GM23338 (cell line): Measurements from ENCODE around the gene SDHAF2. TPM values are rescaled to one million over a fixed set of nuclear protein-coding genes. Genes with fewer than 3 reads are reported as not detected.

ENCODE experiments used
- ATAC-seq: fragments of 200-7000 bp; cut with Tn5 transposase; 3 replicates; pipeline ENCODE4 v1.9.1; 2020
- DNase-seq: peaks from one replicate; pipeline ENCODE4 v3.0.0-alpha.2; 2015; ENCODE audit warnings: low spot score
- H2AFZ ChIP-seq: fragments of 200-600 bp; sonication (generic); 2 replicates; pipeline ENCODE4 v1.8.0; 2016; ENCODE audit warnings: antibody characterized with exemption, mild to moderate bottlenecking, moderate library complexity
- H3F3A ChIP-seq: fragments of 200-600 bp; sonication (generic); replicated peaks from 2 replicates; pipeline ENCODE4 v1.8.0; 2017; ENCODE audit warnings: antibody characterized with exemption, mixed run types, low read depth
- H3K27ac ChIP-seq: fragments of 200-600 bp; sonication (generic); 2 replicates; pipeline ENCODE4 v1.6.1; 2016; ENCODE audit warnings: low read depth
- H3K27me3 ChIP-seq: fragments of 200-600 bp; sonication (generic); 2 replicates; pipeline ENCODE4 v1.8.0; 2016; ENCODE audit warnings: mild to moderate bottlenecking, mixed run types, moderate library complexity; ENCODE audit not compliant: insufficient read depth
- H3K36me3 ChIP-seq: fragments of 200-600 bp; sonication (generic); 2 replicates; pipeline ENCODE4 v1.8.0; 2016; ENCODE audit warnings: mild to moderate bottlenecking; ENCODE audit not compliant: insufficient read depth
- H3K4me1 ChIP-seq: fragments of 200-600 bp; sonication (generic); 2 replicates; pipeline ENCODE4 v1.8.0; 2016; ENCODE audit warnings: mild to moderate bottlenecking, moderate library complexity; ENCODE audit not compliant: insufficient read depth
- H3K4me2 ChIP-seq: fragments of 200-600 bp; sonication (generic); 2 replicates; pipeline ENCODE4 v1.7.1; 2017; ENCODE audit warnings: mixed run types
- H3K4me3 ChIP-seq: fragments of 200-600 bp; sonication (generic); 2 replicates; pipeline ENCODE4 v1.6.1; 2016; ENCODE audit warnings: mixed run types
- H3K79me2 ChIP-seq: fragments of 200-600 bp; sonication (generic); replicated peaks from 2 replicates; pipeline ENCODE4 v1.8.0; 2017; ENCODE audit warnings: mild to moderate bottlenecking; ENCODE audit not compliant: insufficient read depth
- H3K9me2 ChIP-seq: fragments of 200-600 bp; sonication (generic); 2 replicates; pipeline ENCODE4 v1.8.0; 2017; ENCODE audit not compliant: insufficient read depth
- H4K20me1 ChIP-seq: fragments of 200-600 bp; sonication (generic); replicated peaks from 2 replicates; pipeline ENCODE4 v1.8.0; 2017; ENCODE audit warnings: mild to moderate bottlenecking; ENCODE audit not compliant: insufficient read depth
- H3K27ac Mint-ChIP-seq: 2 replicates; pipeline ENCODE4 v1.8.0; 2020; ENCODE audit warnings: inconsistent platforms, mild to moderate bottlenecking, moderate library complexity, mixed read lengths
- H3K27me3 Mint-ChIP-seq: 3 replicates; pipeline ENCODE4 v1.8.0; 2022; ENCODE audit warnings: low read depth, mild to moderate bottlenecking, moderate library complexity, mixed read lengths, inconsistent platforms; ENCODE audit not compliant: insufficient read depth, poor library complexity
- H3K36me3 Mint-ChIP-seq: 3 replicates; pipeline ENCODE4 v1.8.0; 2021; ENCODE audit warnings: low read depth, mild to moderate bottlenecking, inconsistent platforms, moderate library complexity, mixed read lengths
- H3K4me1 Mint-ChIP-seq: 3 replicates; pipeline ENCODE4 v1.8.0; 2020; ENCODE audit warnings: mild to moderate bottlenecking, inconsistent platforms, mixed read lengths
- H3K4me3 Mint-ChIP-seq: 3 replicates; pipeline ENCODE4 v1.8.0; 2021; ENCODE audit warnings: moderate library complexity, mild to moderate bottlenecking, inconsistent platforms, mixed read lengths
- H3K9me3 Mint-ChIP-seq: 3 replicates; pipeline ENCODE4 v1.8.0; 2020; ENCODE audit warnings: moderate library complexity, mild to moderate bottlenecking, inconsistent platforms, mixed read lengths
- CREB1 ChIP-seq: fragments of 250-450 bp; sonication (Bioruptor Pico); IDR thresholded peaks from 2 replicates; pipeline ENCODE4 v1.5.0; 2020; ENCODE audit warnings: low read depth, mild to moderate bottlenecking, moderate library complexity
- EZH2 ChIP-seq: fragments of 200-600 bp; sonication (generic); IDR thresholded peaks from one replicate; pipeline ENCODE4 v1.8.0; 2017; ENCODE audit warnings: antibody characterized with exemption, mild to moderate bottlenecking, low read depth; ENCODE audit not compliant: unreplicated experiment
- JUNB ChIP-seq: IDR thresholded peaks from one replicate; pipeline ENCODE4 v1.6.1; 2016; ENCODE audit warnings: antibody characterized with exemption; ENCODE audit not compliant: unreplicated experiment
- POLR2AphosphoS5 ChIP-seq: IDR thresholded peaks from 2 replicates; pipeline ENCODE4 v1.6.1; 2016; ENCODE audit warnings: antibody characterized with exemption, low read depth
- ZNF331 ChIP-seq: fragments of 250-450 bp; sonication (Bioruptor Pico); IDR thresholded peaks from 2 replicates; pipeline ENCODE4 v1.5.0; 2020; ENCODE audit warnings: low read depth, mild to moderate bottlenecking, moderate library complexity
- polyA plus RNA-seq: library from polyadenylated mRNA; unstranded; fragments of >200 nt; fragmentation: Nextera tagmentation; extraction: Ambion mirVana; gene quantifications from 2 replicates; pipeline ENCODE4 v1.2.1, GENCODE V29; 2016
- total RNA-seq: library from RNA; depleted of rRNA; stranded (reverse); fragments of >200 nt; shearing (Covaris generic); gene quantifications from 2 replicates; pipeline ENCODE4 v1.2.3, GENCODE V29; 2014
- TF ChIP-seq, protein P1 (sequence below), 2 experiments: fragments of 200-600 bp in 1 of 2; sonication (generic) in 1 of 2; conservative IDR thresholded peaks; 2 replicates each; pipeline versions ENCODE4 v1.5.1 to v1.6.1; 2016 to 2017; ENCODE audit warnings: antibody characterized with exemption in 2 of 2, low read depth in 2 of 2, mild to moderate bottlenecking in 2 of 2, moderate library complexity in 1 of 2
- TF ChIP-seq, protein P2 (sequence below): IDR thresholded peaks from one replicate; pipeline ENCODE4 v1.6.1; 2018; ENCODE audit warnings: antibody characterized with exemption; ENCODE audit not compliant: unreplicated experiment
- TF ChIP-seq, protein P3 (sequence below): fragments of 250-450 bp; sonication (Bioruptor Pico); IDR thresholded peaks from 2 replicates; pipeline ENCODE4 v1.5.0; 2020; ENCODE audit warnings: mild to moderate bottlenecking, moderate library complexity

Gene SDHAF2
- total and polyA plus RNA-seq, 2 experiments from 2014 or later, result 53.8 to 57.0 TPM

DNA sequence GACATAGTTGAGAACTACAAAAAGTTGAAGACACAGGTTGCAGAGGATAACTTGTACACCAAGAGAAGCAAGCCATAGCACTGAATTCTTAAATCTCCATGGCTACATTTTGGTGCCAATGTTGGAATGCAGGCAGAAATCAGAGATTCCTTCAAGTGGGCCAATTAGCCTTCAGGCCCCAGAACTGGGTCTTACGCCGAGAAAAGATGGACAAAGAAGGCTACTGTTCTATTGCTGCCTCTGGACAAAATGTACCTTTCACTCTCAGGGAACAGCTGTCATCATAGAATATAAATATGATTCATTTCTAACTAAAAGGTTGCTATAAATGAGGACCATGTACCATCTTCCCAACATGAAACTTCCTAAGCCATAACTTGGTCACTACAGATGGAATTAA lies 23.9 kb upstream of the SDHAF2 start:
- Histone ChIP-seq H3K27me3 (no peaks in the 10 kb centered on the region), H3K9me2 (no peaks in the 10 kb centered on the region), H3K4me1 (no peaks in the 10 kb centered on the region), H3K4me2 (no peak overlapping the region), H2AFZ (no peak overlapping the region), H4K20me1 (peaks cover 41% of the 10 kb centered on the region), H3F3A (peaks cover 32% of the 10 kb centered on the region), H3K36me3 (peaks cover 68% of the 10 kb centered on the region), H3K4me3 (no peak overlapping the region), H3K79me2 (no peaks in the 10 kb centered on the region), H3K27ac (no peak overlapping the region)
- Mint-ChIP-seq H3K4me3 (no peak overlapping the region), H3K36me3 (peaks cover 83% of the 10 kb centered on the region), H3K4me1 (no peaks in the 10 kb centered on the region), H3K27me3 (no peaks in the 10 kb centered on the region), H3K27ac (no peak overlapping the region), H3K9me3 (no peaks in the 10 kb centered on the region; the same call in 2 of the 3 replicates)
- no peak for ATAC-seq
- TF ChIP-seq, protein P1, sequence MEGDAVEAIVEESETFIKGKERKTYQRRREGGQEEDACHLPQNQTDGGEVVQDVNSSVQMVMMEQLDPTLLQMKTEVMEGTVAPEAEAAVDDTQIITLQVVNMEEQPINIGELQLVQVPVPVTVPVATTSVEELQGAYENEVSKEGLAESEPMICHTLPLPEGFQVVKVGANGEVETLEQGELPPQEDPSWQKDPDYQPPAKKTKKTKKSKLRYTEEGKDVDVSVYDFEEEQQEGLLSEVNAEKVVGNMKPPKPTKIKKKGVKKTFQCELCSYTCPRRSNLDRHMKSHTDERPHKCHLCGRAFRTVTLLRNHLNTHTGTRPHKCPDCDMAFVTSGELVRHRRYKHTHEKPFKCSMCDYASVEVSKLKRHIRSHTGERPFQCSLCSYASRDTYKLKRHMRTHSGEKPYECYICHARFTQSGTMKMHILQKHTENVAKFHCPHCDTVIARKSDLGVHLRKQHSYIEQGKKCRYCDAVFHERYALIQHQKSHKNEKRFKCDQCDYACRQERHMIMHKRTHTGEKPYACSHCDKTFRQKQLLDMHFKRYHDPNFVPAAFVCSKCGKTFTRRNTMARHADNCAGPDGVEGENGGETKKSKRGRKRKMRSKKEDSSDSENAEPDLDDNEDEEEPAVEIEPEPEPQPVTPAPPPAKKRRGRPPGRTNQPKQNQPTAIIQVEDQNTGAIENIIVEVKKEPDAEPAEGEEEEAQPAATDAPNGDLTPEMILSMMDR (conservative IDR thresholded peaks at IDR 0.05; ENCODE audit: low read depth in 2 of 2), result no peak
- TF ChIP-seq POLR2AphosphoS5 (no peak), EZH2 (no peak), JUNB (no peak)
- DNase-seq, result no peak

DNA sequence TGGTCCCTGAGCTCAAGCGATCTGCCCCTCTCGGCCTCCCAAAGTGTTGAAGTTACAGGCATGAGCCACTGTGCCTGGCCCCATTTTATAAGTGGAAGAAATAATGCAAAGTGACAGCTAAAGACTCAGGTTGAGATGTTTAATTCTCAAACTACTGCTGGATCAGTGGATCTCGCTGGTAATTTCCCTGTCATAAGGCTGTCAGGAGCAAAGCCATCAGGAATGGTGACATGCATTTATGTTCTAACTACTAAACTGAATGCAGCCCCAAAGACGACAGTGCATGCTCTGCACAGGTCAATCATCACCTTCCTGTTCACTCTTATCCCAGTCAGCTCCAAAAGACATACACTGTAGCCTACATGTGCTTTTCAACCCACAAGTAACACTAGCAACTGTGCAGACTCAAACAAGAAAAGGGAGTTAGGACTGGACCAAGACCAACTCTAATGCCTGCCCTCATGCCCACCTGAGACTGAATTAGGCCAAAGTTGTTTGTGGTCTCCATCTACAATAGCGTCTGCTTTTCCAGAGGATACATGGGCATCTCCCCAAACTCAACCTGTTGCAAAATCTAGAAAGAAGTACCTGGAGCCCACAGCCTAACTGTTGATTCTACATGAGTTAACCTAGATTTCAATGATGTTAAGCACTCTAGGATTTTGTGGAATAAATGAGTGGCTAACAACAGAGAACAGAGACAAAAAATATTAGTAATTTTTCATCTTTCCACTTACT lies 22.8 kb upstream of the SDHAF2 start:
- H3F3A ChIP-seq, result peaks cover 35% of the 10 kb centered on the region
- no peaks in the 10 kb centered on the region for H3K9me2 ChIP-seq
- H3K4me1 ChIP-seq, result no peaks in the 10 kb centered on the region
- peaks cover 79% of the 10 kb centered on the region for H3K36me3 ChIP-seq
- H3K4me2 ChIP-seq, result no peak overlapping the region
- DNase-seq (no peak), ATAC-seq (no peak)
- H3K27ac Mint-ChIP-seq, result no peak overlapping the region
- H3K79me2 ChIP-seq, result no peaks in the 10 kb centered on the region
- H3K36me3 Mint-ChIP-seq, result peaks cover 94% of the 10 kb centered on the region
- no peak overlapping the region for H3K4me3 Mint-ChIP-seq
- no peak overlapping the region for H2AFZ ChIP-seq
- H3K27me3 ChIP-seq, result no peaks in the 10 kb centered on the region
- H3K4me3 ChIP-seq, result no peak overlapping the region
- no peak overlapping the region for H3K27ac ChIP-seq
- peaks cover 49% of the 10 kb centered on the region for H4K20me1 ChIP-seq
- no peaks in the 10 kb centered on the region for H3K4me1 Mint-ChIP-seq
- no peaks in the 10 kb centered on the region; the same call in 2 of the 3 replicates for H3K9me3 Mint-ChIP-seq
- H3K27me3 Mint-ChIP-seq, result no peaks in the 10 kb centered on the region
- TF ChIP-seq POLR2AphosphoS5 (no peak), CREB1 (CRISPR knock-in tag) (no peak), JUNB (no peak), ZNF331 (CRISPR knock-in tag) (no peak)
- TF ChIP-seq, protein P2, sequence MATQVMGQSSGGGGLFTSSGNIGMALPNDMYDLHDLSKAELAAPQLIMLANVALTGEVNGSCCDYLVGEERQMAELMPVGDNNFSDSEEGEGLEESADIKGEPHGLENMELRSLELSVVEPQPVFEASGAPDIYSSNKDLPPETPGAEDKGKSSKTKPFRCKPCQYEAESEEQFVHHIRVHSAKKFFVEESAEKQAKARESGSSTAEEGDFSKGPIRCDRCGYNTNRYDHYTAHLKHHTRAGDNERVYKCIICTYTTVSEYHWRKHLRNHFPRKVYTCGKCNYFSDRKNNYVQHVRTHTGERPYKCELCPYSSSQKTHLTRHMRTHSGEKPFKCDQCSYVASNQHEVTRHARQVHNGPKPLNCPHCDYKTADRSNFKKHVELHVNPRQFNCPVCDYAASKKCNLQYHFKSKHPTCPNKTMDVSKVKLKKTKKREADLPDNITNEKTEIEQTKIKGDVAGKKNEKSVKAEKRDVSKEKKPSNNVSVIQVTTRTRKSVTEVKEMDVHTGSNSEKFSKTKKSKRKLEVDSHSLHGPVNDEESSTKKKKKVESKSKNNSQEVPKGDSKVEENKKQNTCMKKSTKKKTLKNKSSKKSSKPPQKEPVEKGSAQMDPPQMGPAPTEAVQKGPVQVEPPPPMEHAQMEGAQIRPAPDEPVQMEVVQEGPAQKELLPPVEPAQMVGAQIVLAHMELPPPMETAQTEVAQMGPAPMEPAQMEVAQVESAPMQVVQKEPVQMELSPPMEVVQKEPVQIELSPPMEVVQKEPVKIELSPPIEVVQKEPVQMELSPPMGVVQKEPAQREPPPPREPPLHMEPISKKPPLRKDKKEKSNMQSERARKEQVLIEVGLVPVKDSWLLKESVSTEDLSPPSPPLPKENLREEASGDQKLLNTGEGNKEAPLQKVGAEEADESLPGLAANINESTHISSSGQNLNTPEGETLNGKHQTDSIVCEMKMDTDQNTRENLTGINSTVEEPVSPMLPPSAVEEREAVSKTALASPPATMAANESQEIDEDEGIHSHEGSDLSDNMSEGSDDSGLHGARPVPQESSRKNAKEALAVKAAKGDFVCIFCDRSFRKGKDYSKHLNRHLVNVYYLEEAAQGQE, result no peak
- TF ChIP-seq, protein P3, sequence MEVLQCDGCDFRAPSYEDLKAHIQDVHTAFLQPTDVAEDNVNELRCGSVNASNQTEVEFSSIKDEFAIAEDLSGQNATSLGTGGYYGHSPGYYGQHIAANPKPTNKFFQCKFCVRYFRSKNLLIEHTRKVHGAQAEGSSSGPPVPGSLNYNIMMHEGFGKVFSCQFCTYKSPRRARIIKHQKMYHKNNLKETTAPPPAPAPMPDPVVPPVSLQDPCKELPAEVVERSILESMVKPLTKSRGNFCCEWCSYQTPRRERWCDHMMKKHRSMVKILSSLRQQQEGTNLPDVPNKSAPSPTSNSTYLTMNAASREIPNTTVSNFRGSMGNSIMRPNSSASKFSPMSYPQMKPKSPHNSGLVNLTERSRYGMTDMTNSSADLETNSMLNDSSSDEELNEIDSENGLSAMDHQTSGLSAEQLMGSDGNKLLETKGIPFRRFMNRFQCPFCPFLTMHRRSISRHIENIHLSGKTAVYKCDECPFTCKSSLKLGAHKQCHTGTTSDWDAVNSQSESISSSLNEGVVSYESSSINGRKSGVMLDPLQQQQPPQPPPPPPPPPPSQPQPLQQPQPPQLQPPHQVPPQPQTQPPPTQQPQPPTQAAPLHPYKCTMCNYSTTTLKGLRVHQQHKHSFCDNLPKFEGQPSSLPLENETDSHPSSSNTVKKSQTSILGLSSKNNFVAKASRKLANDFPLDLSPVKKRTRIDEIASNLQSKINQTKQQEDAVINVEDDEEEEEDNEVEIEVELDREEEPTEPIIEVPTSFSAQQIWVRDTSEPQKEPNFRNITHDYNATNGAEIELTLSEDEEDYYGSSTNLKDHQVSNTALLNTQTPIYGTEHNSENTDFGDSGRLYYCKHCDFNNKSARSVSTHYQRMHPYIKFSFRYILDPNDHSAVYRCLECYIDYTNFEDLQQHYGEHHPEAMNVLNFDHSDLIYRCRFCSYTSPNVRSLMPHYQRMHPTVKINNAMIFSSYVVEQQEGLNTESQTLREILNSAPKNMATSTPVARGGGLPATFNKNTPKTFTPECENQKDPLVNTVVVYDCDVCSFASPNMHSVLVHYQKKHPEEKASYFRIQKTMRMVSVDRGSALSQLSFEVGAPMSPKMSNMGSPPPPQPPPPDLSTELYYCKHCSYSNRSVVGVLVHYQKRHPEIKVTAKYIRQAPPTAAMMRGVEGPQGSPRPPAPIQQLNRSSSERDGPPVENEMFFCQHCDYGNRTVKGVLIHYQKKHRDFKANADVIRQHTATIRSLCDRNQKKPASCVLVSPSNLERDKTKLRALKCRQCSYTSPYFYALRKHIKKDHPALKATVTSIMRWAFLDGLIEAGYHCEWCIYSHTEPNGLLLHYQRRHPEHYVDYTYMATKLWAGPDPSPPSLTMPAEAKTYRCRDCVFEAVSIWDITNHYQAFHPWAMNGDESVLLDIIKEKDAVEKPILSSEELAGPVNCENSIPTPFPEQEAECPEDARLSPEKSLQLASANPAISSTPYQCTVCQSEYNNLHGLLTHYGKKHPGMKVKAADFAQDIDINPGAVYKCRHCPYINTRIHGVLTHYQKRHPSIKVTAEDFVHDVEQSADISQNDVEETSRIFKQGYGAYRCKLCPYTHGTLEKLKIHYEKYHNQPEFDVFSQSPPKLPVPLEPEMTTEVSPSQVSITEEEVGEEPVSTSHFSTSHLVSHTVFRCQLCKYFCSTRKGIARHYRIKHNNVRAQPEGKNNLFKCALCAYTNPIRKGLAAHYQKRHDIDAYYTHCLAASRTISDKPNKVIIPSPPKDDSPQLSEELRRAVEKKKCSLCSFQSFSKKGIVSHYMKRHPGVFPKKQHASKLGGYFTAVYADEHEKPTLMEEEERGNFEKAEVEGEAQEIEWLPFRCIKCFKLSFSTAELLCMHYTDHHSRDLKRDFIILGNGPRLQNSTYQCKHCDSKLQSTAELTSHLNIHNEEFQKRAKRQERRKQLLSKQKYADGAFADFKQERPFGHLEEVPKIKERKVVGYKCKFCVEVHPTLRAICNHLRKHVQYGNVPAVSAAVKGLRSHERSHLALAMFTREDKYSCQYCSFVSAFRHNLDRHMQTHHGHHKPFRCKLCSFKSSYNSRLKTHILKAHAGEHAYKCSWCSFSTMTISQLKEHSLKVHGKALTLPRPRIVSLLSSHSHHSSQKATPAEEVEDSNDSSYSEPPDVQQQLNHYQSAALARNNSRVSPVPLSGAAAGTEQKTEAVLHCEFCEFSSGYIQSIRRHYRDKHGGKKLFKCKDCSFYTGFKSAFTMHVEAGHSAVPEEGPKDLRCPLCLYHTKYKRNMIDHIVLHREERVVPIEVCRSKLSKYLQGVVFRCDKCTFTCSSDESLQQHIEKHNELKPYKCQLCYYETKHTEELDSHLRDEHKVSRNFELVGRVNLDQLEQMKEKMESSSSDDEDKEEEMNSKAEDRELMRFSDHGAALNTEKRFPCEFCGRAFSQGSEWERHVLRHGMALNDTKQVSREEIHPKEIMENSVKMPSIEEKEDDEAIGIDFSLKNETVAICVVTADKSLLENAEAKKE (CRISPR knock-in tag), result no peak
